Mesodermal cell (in vitro differentiated cells): Measurements from ENCODE around the gene CGB3.

Source experiments
- H3K27ac ChIP-seq: 2 replicates; pipeline ENCODE4 v1.7.0; 2013; ENCODE audit warnings: mild to moderate bottlenecking, low read depth, low read length, moderate library complexity; ENCODE audit not compliant: severe bottlenecking
- H3K36me3 ChIP-seq: 2 replicates; pipeline ENCODE4 v1.7.1; 2013; ENCODE audit warnings: mild to moderate bottlenecking, low read length, moderate library complexity; ENCODE audit not compliant: control insufficient read depth, insufficient read depth
- H3K4me1 ChIP-seq: one replicate; pipeline ENCODE4 v1.7.1; 2013; ENCODE audit warnings: mild to moderate bottlenecking, low read length; ENCODE audit not compliant: insufficient read depth, control insufficient read depth, poor library complexity, severe bottlenecking
- H3K4me3 ChIP-seq: 2 replicates; pipeline ENCODE4 v1.7.0; 2013; ENCODE audit warnings: low read length, control low read depth, mild to moderate bottlenecking; ENCODE audit not compliant: insufficient read depth, poor library complexity, severe bottlenecking; ENCODE audit errors: extremely low read depth
- H3K9me3 ChIP-seq: 2 replicates; pipeline ENCODE4 v1.7.1; 2013; ENCODE audit warnings: mild to moderate bottlenecking, low read length, moderate library complexity; ENCODE audit not compliant: control insufficient read depth
- WGBS, 2 experiments: methylation state at CpG; one replicate each; pipeline ENCODE4 v1.1.5; 2013; ENCODE audit warnings: missing lambda C conversion rate in 2 of 2; ENCODE audit not compliant: insufficient coverage in 2 of 2; 5-methylcytosine and 5-hydroxymethylcytosine counted together

CGB3 gene

DNA sequence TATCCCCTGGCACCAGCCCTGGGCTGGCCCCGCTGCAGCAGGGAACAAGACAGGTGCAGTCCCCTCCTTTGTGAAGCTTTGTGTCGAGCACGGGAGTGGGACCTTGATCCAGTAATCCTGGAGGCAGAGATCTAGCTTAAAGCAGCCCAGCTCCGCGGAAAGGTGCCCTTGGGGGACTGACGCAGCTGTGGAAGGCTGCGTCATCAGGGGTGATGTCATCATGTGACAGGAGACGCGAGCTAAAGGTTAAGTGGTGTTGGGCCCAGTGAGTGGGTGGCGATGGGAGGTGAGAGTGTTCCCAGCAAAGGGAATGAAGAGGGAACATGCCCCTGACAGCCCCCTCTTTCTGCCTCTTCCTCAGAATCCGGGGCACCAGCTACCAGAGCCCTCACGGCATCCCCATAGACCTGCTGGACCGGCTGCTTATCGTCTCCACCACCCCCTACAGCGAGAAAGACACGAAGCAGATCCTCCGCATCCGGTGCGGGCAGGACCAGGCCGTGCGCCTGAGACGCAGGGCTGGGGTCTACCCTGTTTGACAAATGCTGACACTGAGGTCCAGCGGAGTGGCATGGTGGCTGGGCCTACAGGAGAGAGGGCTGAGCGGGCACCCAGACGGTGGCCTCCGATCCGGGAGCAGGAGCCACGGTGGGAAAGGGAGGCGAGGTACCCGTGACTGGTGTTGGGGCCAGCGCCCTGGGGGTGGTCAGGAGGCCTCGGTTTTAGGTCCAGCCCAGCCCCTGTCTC, 9.8 kb downstream of the CGB3 start:
- H3K27ac ChIP-seq = no peak overlapping the region
- H3K36me3 ChIP-seq = peaks cover 55% of the 10 kb centered on the region
- 95 to 96% methylated on average over 29 to 30 of the region's 32 CpGs for whole genome bisulfite sequencing, 2 experiments
- no peaks in the 10 kb centered on the region for H3K9me3 ChIP-seq
- H3K4me3 ChIP-seq = no peak overlapping the region
- H3K4me1 ChIP-seq = no peaks in the 10 kb centered on the region

DNA sequence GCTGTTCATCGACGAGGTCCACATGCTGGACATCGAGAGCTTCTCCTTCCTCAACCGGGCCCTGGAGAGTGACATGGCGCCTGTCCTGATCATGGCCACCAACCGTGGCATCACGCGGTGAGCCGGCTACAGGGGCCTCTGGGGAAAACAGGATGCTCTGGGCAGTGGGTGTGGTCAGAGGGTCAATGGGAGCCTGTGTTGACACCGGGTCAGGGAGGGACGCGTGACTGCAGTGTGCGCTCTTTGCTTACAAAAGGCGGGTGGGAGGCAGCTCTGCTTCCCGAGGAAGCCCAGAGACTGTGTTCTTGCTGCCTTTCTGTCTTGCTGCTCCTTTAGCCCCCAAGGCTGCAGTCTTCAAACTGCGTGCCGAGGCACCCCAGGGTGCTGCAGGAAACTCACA, 12.9 kb downstream of the CGB3 start:
- H3K9me3 ChIP-seq = no peaks in the 10 kb centered on the region
- 87 to 89% methylated on average over 12 to 17 of the region's 17 CpGs for WGBS, 2 experiments
- H3K4me1 ChIP-seq = no peaks in the 10 kb centered on the region
- peaks cover 69% of the 10 kb centered on the region for H3K36me3 ChIP-seq
- no peak overlapping the region for H3K4me3 ChIP-seq
- no peak overlapping the region for H3K27ac ChIP-seq

DNA sequence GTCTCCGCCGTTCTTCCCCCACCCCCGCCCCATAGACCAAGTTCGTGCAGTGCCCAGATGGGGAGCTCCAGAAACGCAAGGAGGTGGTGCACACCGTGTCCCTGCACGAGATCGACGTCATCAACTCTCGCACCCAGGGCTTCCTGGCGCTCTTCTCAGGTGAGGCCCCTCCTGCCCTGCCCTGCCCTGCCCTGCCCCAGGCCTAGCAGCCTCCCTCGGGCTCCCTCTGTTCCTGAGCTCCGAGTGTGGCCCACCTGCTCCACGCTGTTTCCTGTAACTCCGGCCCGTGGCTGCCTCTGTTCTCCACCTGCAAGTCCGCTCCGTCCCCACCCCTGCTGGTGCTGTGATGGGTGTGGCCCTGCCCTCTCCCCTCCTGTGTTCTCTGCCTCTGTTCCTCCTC, 13.7 kb downstream of the CGB3 start:
- WGBS, 2 experiments = 91 to 95% methylated on average over 17 to 18 of the region's 18 CpGs
- H3K36me3 ChIP-seq = peaks cover 70% of the 10 kb centered on the region
- H3K27ac ChIP-seq = no peak overlapping the region
- no peaks in the 10 kb centered on the region for H3K4me1 ChIP-seq
- no peaks in the 10 kb centered on the region for H3K9me3 ChIP-seq
- no peak overlapping the region for H3K4me3 ChIP-seq

DNA sequence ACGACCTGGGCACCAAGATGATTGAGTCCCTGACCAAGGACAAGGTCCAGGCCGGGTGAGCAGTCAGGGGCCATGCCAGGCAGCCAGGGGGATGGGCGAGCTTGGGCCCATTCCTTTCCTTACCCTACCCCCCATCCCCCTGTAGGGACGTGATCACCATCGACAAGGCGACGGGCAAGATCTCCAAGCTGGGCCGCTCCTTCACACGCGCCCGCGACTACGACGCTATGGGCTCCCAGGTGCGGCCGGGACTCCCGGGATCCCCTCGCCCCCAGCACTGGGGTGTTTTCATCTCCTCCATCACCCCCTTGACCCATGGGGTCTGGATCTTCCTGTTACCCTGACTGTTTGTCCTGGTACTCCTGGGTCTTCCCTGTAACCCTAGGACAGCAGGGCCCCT, 14.3 kb downstream of the CGB3 start:
- H3K36me3 ChIP-seq = peaks cover 70% of the 10 kb centered on the region
- no peak overlapping the region for H3K4me3 ChIP-seq
- no peaks in the 10 kb centered on the region for H3K9me3 ChIP-seq
- 97 to 100% methylated on average over 15 to 18 of the region's 18 CpGs for WGBS, 2 experiments
- no peaks in the 10 kb centered on the region for H3K4me1 ChIP-seq
- H3K27ac ChIP-seq = no peak overlapping the region

DNA sequence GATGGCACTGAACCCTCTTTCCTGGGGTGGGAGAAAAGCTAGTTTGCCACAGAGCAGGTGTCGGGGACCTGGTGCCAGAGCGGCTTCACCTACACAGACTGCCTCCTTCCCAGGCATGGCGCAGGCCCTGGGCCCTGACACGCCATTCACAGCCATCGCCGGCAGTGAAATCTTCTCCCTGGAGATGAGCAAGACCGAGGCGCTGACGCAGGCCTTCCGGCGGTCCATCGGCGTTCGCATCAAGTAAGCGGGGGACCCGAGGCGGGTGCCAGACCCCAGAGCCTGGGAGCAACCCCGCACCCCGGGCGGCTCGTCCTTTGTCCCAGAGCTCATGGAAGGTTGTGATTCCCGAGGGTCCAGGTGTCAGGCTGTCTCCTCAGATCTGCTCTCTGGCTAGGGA, 17.2 kb downstream of the CGB3 start:
- Histone ChIP-seq H3K36me3 (peaks cover 76% of the 10 kb centered on the region), H3K4me1 (no peaks in the 10 kb centered on the region), H3K4me3 (no peak overlapping the region), H3K27ac (no peak overlapping the region), H3K9me3 (no peaks in the 10 kb centered on the region)
- 96 to 98% methylated on average over 18 to 22 of the region's 22 CpGs for WGBS, 2 experiments

DNA sequence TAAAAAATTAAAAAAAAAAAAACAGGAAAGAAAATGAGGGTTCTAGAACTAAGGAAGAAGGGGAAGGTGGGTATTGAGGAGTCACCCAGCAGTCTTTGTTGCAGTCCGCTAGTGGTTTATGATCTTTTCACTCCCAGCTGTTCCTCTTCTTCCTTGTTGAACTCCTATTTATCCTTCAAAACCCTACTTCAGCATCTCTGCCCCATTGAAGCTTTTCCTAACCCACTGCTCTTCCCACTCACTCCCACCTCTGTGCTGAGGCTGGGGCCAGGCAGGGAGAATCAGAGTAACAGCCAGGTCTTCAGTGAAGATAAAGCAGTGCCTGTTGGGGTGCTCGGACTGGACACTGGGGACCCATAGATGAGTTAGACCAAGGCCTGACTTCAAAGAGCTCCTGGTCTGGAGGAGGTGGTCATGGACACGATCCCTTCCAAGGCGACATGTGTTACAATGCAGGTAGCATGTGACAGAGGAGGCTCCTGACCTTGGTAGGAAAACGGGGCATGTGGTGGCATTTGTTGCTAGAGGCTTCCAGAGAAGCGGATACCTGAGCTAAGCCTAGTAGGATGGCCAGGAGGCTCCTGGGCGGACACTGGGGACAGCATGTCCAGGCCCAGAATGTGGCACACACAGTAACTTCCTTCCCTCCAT, 19.0 kb downstream of the CGB3 start:
- Histone ChIP-seq H3K27ac (no peak overlapping the region), H3K4me3 (no peak overlapping the region), H3K36me3 (peaks cover 72% of the 10 kb centered on the region), H3K4me1 (no peaks in the 10 kb centered on the region), H3K9me3 (no peaks in the 10 kb centered on the region)
- WGBS, 2 experiments = 96 to 100% methylated on average over 5 to 7 of the region's 7 CpGs

DNA sequence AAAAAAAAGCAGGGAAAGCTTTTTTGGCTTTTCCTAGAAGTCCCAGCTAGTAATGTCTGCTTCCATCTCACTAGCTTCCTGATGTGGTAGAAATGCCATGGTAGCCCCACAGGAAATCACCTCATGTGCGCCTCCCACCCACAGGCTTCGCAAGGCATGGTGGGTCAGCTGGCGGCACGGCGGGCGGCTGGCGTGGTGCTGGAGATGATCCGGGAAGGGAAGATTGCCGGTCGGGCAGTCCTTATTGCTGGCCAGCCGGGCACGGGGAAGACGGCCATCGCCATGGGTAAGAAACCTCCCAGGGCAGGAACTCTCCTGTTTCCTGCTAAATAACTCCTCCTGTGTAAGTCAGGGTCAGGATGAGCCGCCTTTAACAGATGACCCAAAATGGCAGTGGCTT, 20.0 kb downstream of the CGB3 start:
- 96 to 98% methylated on average over 14 of the region's 15 CpGs for WGBS, 2 experiments
- Histone ChIP-seq H3K4me3 (no peak overlapping the region), H3K4me1 (no peaks in the 10 kb centered on the region), H3K36me3 (peaks cover 74% of the 10 kb centered on the region), H3K9me3 (no peaks in the 10 kb centered on the region), H3K27ac (no peak overlapping the region)

DNA sequence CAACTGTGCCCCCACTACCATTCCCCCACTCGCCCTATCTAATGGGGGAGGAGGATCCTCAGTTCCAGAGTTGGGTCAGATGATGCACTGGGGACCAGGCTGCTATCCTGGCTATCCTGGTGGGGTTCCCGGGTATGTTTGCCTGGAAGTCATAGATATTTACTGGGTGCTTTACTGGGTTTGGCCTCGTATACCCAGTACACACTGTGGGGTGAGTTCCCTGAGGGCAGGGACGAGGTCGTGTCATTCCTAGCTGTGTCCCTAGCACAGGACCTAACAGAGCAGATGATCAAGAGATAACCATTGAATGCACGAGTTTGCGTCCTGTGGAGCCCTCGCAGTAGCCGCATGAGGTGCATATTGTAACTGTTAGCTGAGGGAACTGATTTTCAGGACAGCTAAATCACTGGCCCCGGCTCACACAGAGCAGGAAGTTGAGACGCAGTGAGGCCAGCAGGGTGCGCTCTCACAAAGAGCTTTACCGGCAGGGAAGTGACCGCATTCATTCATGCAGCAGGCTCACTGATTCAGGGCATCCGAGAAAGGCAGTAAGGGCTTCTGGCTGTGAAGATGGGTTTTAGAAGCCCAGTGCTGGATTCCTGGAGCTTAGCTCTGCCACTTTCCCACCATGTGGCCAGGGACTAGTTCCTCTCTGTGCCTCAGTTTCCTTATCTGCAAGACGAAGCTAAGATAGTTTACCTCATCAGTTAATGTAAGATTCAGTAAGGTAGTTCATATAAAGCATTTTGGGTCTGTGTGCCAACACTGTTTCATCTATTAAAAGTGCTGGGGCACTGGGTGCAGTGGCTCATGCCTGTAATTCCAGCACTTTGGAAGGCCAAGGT, 24.4 kb downstream of the CGB3 start:
- Histone ChIP-seq H3K4me1 (peaks cover 3% of the 10 kb centered on the region), H3K27ac (no peak overlapping the region), H3K4me3 (no peak overlapping the region), H3K9me3 (no peaks in the 10 kb centered on the region), H3K36me3 (peaks cover 48% of the 10 kb centered on the region)
- 45 to 49% methylated on average over 13 of the region's 16 CpGs for WGBS, 2 experiments

DNA sequence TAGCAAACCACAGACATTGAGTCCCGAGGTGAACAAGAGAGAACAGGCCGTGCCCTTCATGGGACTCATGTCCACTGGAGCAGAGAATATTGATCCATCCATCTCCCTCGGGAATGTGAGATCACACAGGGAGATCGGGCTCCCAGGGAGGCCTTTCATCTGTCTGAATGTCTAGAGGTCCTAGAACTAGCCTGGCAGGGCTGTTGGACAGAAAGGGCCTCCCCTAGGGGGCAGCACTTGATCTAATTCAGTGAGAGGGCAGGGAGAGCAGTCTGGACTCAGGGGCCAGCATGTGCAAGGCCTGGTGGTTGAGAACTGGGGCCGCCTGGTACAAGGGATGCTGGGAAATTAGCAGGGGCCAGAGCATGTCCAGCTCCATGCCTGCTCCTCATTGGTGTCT, 26.2 kb downstream of the CGB3 start:
- Histone ChIP-seq H3K9me3 (no peaks in the 10 kb centered on the region), H3K27ac (no peak overlapping the region), H3K4me1 (peaks cover 7% of the 10 kb centered on the region), H3K4me3 (no peak overlapping the region), H3K36me3 (peaks cover 31% of the 10 kb centered on the region)
- WGBS, 2 experiments = 80 to 88% methylated on average over 4 to 5 of the region's 5 CpGs

DNA sequence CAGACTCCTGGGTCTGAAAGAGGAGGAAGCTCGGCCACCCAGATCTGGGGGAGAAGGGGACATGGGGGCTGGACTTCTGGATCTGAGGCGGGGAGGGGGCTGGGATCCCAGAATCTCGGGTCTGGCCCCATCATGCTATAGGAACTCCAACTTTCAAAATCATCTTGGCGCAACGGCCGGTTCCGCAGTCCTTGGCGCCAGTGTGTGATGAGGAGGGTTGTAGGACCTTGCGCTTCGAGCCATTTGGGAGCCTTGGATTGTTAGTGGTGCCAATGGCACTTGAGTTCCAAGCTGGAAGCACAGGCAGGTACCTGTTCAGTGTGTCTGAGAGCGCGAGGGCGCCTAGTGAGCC, 30.1 kb downstream of the CGB3 start:
- peaks cover 20% of the 10 kb centered on the region for H3K36me3 ChIP-seq

More for the DNA sequence above, 30.1 kb downstream of the CGB3 start:
- Histone ChIP-seq H3K4me1 (peaks cover 16% of the 10 kb centered on the region), H3K27ac (peak overlapping the region; percentile 80), H3K9me3 (no peaks in the 10 kb centered on the region), H3K4me3 (peak overlapping the region; percentile 98)
- 0 to 4% methylated on average over 6 to 7 of the region's 13 CpGs for WGBS, 2 experiments
